Neural cell (in vitro differentiated cells): ENCODE results near the gene TUBA8. TPM values are rescaled to one million over a fixed set of nuclear protein-coding genes. Genes with fewer than 3 reads are reported as not detected.
A peak's percentile ranks its signal among the peaks of the same experiment; 100 is the strongest.

Experiments used
- H2AFZ ChIP-seq: fragments of 200-600, 300-800 bp; sonication (generic), shearing (Covaris generic); 2 replicates; pipeline ENCODE4 v1.6.0; 2014; ENCODE audit warnings: low read depth, mild to moderate bottlenecking, antibody characterized with exemption, low read length, moderate library complexity
- H3F3A ChIP-seq: fragments of 200-600 bp; shearing (Covaris generic); 2 replicates; pipeline ENCODE4 v1.6.1; 2016; ENCODE audit warnings: mild to moderate bottlenecking, moderate library complexity, mixed read lengths, antibody characterized with exemption, low read length; ENCODE audit not compliant: insufficient read depth, poor library complexity, severe bottlenecking
- H3K27ac ChIP-seq: fragments of 200-600, 300-800 bp; sonication (generic), shearing (Covaris generic); 2 replicates; pipeline ENCODE4 v1.5.1; 2014; ENCODE audit warnings: mild to moderate bottlenecking, low read length, moderate library complexity
- H3K27me3 ChIP-seq: fragments of 300-800, 200-600 bp; sonication (generic), shearing (Covaris generic); 2 replicates; pipeline ENCODE4 v1.6.0; 2014; ENCODE audit warnings: mild to moderate bottlenecking, low read depth, low read length, moderate library complexity; ENCODE audit not compliant: insufficient read depth
- H3K36me3 ChIP-seq: fragments of 300-800, 200-600 bp; sonication (generic), shearing (Covaris generic); 2 replicates; pipeline ENCODE4 v1.5.1; 2014; ENCODE audit warnings: mild to moderate bottlenecking, antibody characterized with exemption, low read length, moderate library complexity; ENCODE audit not compliant: insufficient read depth
- H3K4me2 ChIP-seq: fragments of 300-800, 200-600 bp; sonication (generic), shearing (Covaris generic); 2 replicates; pipeline ENCODE4 v1.6.0; 2014; ENCODE audit warnings: mild to moderate bottlenecking, low read length
- H3K4me3 ChIP-seq: fragments of 300-800, 200-600 bp; sonication (generic), shearing (Covaris generic); 2 replicates; pipeline ENCODE4 v1.5.1; 2014; ENCODE audit warnings: mild to moderate bottlenecking, low read length, moderate library complexity
- H3K79me2 ChIP-seq: fragments of 200-600 bp; shearing (Covaris generic); replicated peaks from 2 replicates; pipeline ENCODE4 v1.6.0; 2014; ENCODE audit warnings: mild to moderate bottlenecking, low read length, moderate library complexity; ENCODE audit not compliant: insufficient read depth
- H3K9ac ChIP-seq: fragments of 300-800, 200-600 bp; sonication (generic), shearing (Covaris generic); 2 replicates; pipeline ENCODE4 v1.6.1; 2016; ENCODE audit warnings: mild to moderate bottlenecking, low read length, mixed read lengths
- H3K9me2 ChIP-seq: fragments of 200-600 bp; shearing (Covaris generic); 2 replicates; pipeline ENCODE4 v1.6.1; 2016; ENCODE audit warnings: mild to moderate bottlenecking, low read length, mixed read lengths; ENCODE audit not compliant: insufficient read depth
- H3K9me3 ChIP-seq: fragments of 200-600, 300-800 bp; sonication (generic), shearing (Covaris generic); 2 replicates; pipeline ENCODE4 v1.6.1; 2016; ENCODE audit warnings: mild to moderate bottlenecking, mixed run types, low read length, moderate library complexity, mixed read lengths
- H4K20me1 ChIP-seq: fragments of 200-600 bp; shearing (Covaris generic); 2 replicates; pipeline ENCODE4 v1.6.1; 2016; ENCODE audit warnings: mild to moderate bottlenecking, mixed run types; ENCODE audit not compliant: insufficient read depth
- CTCF ChIP-seq: fragments of 450-650 bp; IDR thresholded peaks from 2 replicates; pipeline ENCODE4 v1.5.1; 2014; ENCODE audit warnings: antibody characterized with exemption, mild to moderate bottlenecking, moderate library complexity; ENCODE audit not compliant: poor library complexity, severe bottlenecking
- EP300 ChIP-seq: fragments of 450-650 bp; conservative IDR thresholded peaks from 2 replicates; pipeline ENCODE4 v1.6.1; 2014; ENCODE audit warnings: antibody characterized with exemption, mild to moderate bottlenecking, moderate library complexity; ENCODE audit not compliant: poor library complexity, severe bottlenecking
- EZH2 ChIP-seq: fragments of 200-600, 300-800 bp; shearing (Covaris generic), sonication (generic); IDR thresholded peaks from 2 replicates; pipeline ENCODE4 v1.6.1; 2014; ENCODE audit warnings: antibody characterized with exemption, low read length, borderline replicate concordance, mild to moderate bottlenecking; ENCODE audit not compliant: insufficient read depth, poor library complexity, severe bottlenecking
- MXI1 ChIP-seq: fragments of 450-650 bp; conservative IDR thresholded peaks from 2 replicates; pipeline ENCODE4 v1.6.1; 2014; ENCODE audit warnings: antibody characterized with exemption, mild to moderate bottlenecking; ENCODE audit not compliant: poor library complexity, severe bottlenecking
- POLR2AphosphoS5 ChIP-seq: IDR thresholded peaks from 2 replicates; pipeline ENCODE4 v1.6.1; 2012
- RAD21 ChIP-seq: fragments of 450-650 bp; conservative IDR thresholded peaks from 2 replicates; pipeline ENCODE4 v1.6.1; 2014; ENCODE audit warnings: antibody characterized with exemption, mild to moderate bottlenecking, moderate library complexity
- REST ChIP-seq: IDR thresholded peaks from 2 replicates; pipeline ENCODE4 v1.6.1; 2012; ENCODE audit warnings: borderline replicate concordance
- SMC3 ChIP-seq: fragments of 450-650 bp; conservative IDR thresholded peaks from 2 replicates; pipeline ENCODE4 v1.6.1; 2014; ENCODE audit warnings: antibody characterized with exemption, mild to moderate bottlenecking, moderate library complexity; ENCODE audit not compliant: poor library complexity
- TAF1 ChIP-seq: IDR thresholded peaks from 2 replicates; pipeline ENCODE4 v1.6.1; 2012; ENCODE audit warnings: low read depth
- polyA plus RNA-seq: library from polyadenylated mRNA; depleted of rRNA; stranded (reverse); fragments of >200 nt; gene quantifications from 2 replicates; pipeline ENCODE4 v1.2.3, GENCODE V29; 2014

Gene TUBA8
- polyA plus RNA-seq, 1 donor from 2014 or later = 1.8 TPM

- Histone ChIP-seq H3K4me3 (no peak overlapping the region), H3K36me3 (no peaks in the 10 kb centered on the region), H3K9ac (no peak overlapping the region), H3K79me2 (no peaks in the 10 kb centered on the region), H3F3A (no peaks in the 10 kb centered on the region), H3K4me2 (no peak overlapping the region), H3K9me3 (no peaks in the 10 kb centered on the region), H3K9me2 (no peaks in the 10 kb centered on the region), H3K27me3 (no peaks in the 10 kb centered on the region), H2AFZ (no peak overlapping the region), H3K27ac (no peak overlapping the region), H4K20me1 (no peaks in the 10 kb centered on the region)
- peak; percentile 90 for TF ChIP-seq CTCF
- TF ChIP-seq TAF1 = no peak
- TF ChIP-seq POLR2AphosphoS5 = no peak
- TF ChIP-seq REST = no peak
- TF ChIP-seq EZH2 = no peak
- no peak for TF ChIP-seq EP300
- TF ChIP-seq SMC3 = peak; percentile 87
- TF ChIP-seq MXI1 = no peak
- TF ChIP-seq RAD21 = peak; percentile 93
Observed at GRCh38 chr22:18156878-18157713, 46.5 kb downstream of the TUBA8 start.

- H2AFZ ChIP-seq = no peak overlapping the region
- H3K4me3 ChIP-seq = no peak overlapping the region
- no peaks in the 10 kb centered on the region for H3K9me3 ChIP-seq
Observed at GRCh38 chr22:18157714-18158028, 47.1 kb downstream of the TUBA8 start.

More at GRCh38 chr22:18157714-18158028, 47.1 kb downstream of the TUBA8 start:
- Histone ChIP-seq H3K36me3 (no peaks in the 10 kb centered on the region), H3F3A (no peaks in the 10 kb centered on the region), H3K27ac (no peak overlapping the region), H3K79me2 (no peaks in the 10 kb centered on the region), H3K9me2 (no peaks in the 10 kb centered on the region), H3K27me3 (no peaks in the 10 kb centered on the region), H4K20me1 (no peaks in the 10 kb centered on the region), H3K4me2 (no peak overlapping the region), H3K9ac (no peak overlapping the region)
- TF ChIP-seq SMC3 (no peak), MXI1 (no peak), REST (no peak), TAF1 (no peak), EZH2 (no peak), RAD21 (no peak), POLR2AphosphoS5 (no peak), CTCF (no peak), EP300 (no peak)
